SK-N-SH (cell line): ENCODE data around the gene LPIN1.

Experiments used
- CTCF ChIP-seq: fragments of 200-600 bp; sonication (generic); IDR thresholded peaks from 2 replicates; pipeline ENCODE4 v1.6.1; 2017; ENCODE audit warnings: antibody characterized with exemption, mild to moderate bottlenecking, moderate library complexity
- GABPA ChIP-seq: IDR thresholded peaks from 2 replicates; pipeline ENCODE4 v1.4.0; 2012; ENCODE audit warnings: low read depth, mild to moderate bottlenecking
- JUND ChIP-seq: IDR thresholded peaks from 2 replicates; pipeline ENCODE4 v1.4.0; 2012
- MAX ChIP-seq: IDR thresholded peaks from 2 replicates; pipeline ENCODE4 v1.4.0; 2012; ENCODE audit warnings: low read depth
- NRF1 ChIP-seq: IDR thresholded peaks from 2 replicates; pipeline ENCODE4 v1.6.1; 2012; ENCODE audit warnings: low read depth, mild to moderate bottlenecking, low read length
- POLR2AphosphoS5 ChIP-seq: IDR thresholded peaks from 2 replicates; pipeline ENCODE4 v1.6.1; 2012; ENCODE audit warnings: low read depth, low read length
- REST ChIP-seq: IDR thresholded peaks from 2 replicates; pipeline ENCODE4 v1.6.1; 2012; ENCODE audit warnings: mild to moderate bottlenecking, low read depth, low read length, moderate library complexity
- RFX5 ChIP-seq: IDR thresholded peaks from 2 replicates; pipeline ENCODE4 v1.6.1; 2012; ENCODE audit warnings: mild to moderate bottlenecking, improper control_type of control experiment, low read length
- USF2 ChIP-seq: fragments of 150-350 bp; IDR thresholded peaks from 2 replicates; pipeline ENCODE4 v1.6.1; 2017; ENCODE audit warnings: antibody characterized with exemption, low read length, low read depth, borderline replicate concordance
- ZBTB33 ChIP-seq: IDR thresholded peaks from 2 replicates; pipeline ENCODE4 v1.4.0; 2012; ENCODE audit warnings: low read depth, borderline replicate concordance

GRCh38 chr2:11852526-11853196 is 106.2 kb downstream of the LPIN1 start:
- TF ChIP-seq MAX = no peak
- TF ChIP-seq GABPA = no peak
- TF ChIP-seq USF2 = no peak
- no peak for TF ChIP-seq REST
- TF ChIP-seq CTCF = no peak
- no peak for TF ChIP-seq NRF1
- no peak for TF ChIP-seq ZBTB33
- no peak for TF ChIP-seq POLR2AphosphoS5
- TF ChIP-seq JUND = no peak
- no peak for TF ChIP-seq RFX5
